Left forelimb (tissue), 1 donor: ENCODE measurements around the gene CHRDL1.
"Not testable (repeated sequence)": the region's sequence is repeated elsewhere in the genome, so short reads cannot be mapped to it uniquely, and the experiment has no call there.

Experiments used
- DNase-seq: peaks from one replicate; pipeline ENCODE4 v3.0.0-alpha.2; 2018; ENCODE audit warnings: low spot score

Gene CHRDL1

GRCh38 chrX:110665223-110666002 is 130.2 kb downstream of the CHRDL1 start:
- no peak for DNase-seq

GRCh38 chrX:110657073-110657472 is 138.5 kb downstream of the CHRDL1 start:
- no peak for DNase-seq

DNA sequence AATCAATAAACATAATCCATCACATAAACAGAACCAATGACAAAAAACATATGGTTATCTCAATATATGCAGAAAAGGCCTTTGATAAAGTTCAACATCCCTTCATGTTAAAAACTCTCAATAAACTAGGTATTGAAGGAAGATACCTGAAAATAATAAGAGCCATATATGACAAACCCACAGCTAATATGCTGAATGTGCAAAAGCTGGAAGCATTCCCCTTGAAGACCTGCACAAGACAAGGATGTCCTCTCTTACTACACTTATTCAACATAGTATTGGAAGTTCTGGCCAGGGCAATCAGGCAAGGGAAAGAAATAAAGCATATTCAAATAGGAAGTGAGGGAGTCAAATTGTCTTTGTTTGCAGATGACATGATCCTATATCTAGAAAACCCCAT is 141.3 kb downstream of the CHRDL1 start:
- not testable (repeated sequence) for DNase-seq

GRCh38 chrX:110646386-110646785 is 149.2 kb downstream of the CHRDL1 start:
- DNase-seq = no peak
